GM23248 (cell line): ENCODE data around the gene WDR75. TPM values are rescaled to one million over a fixed set of nuclear protein-coding genes. Genes with fewer than 3 reads are reported as not detected.

ENCODE experiments used
- DNase-seq: peaks from one replicate; pipeline ENCODE4 v3.0.0-alpha.2; 2015
- H2AFZ ChIP-seq: fragments of 200-600 bp; sonication (generic); 2 replicates; pipeline ENCODE4 v1.6.1; 2016; ENCODE audit warnings: antibody characterized with exemption
- H3F3A ChIP-seq: fragments of 200-600 bp; sonication (generic); 2 replicates; pipeline ENCODE4 v1.6.1; 2016; ENCODE audit warnings: mild to moderate bottlenecking, antibody characterized with exemption, mixed run types; ENCODE audit not compliant: insufficient read depth
- H3K27ac ChIP-seq: fragments of 200-600 bp; sonication (generic); 2 replicates; pipeline ENCODE4 v1.5.1; 2016; ENCODE audit warnings: mild to moderate bottlenecking
- H3K27me3 ChIP-seq: fragments of 200-600 bp; sonication (generic); replicated peaks from 2 replicates; pipeline ENCODE4 v1.6.1; 2016; ENCODE audit warnings: mild to moderate bottlenecking; ENCODE audit not compliant: insufficient read depth
- H3K36me3 ChIP-seq: fragments of 200-600 bp; sonication (generic); 2 replicates; pipeline ENCODE4 v1.6.1; 2016; ENCODE audit warnings: low read depth, mild to moderate bottlenecking
- H3K4me1 ChIP-seq: fragments of 200-600 bp; sonication (generic); 2 replicates; pipeline ENCODE4 v1.6.1; 2016; ENCODE audit warnings: mild to moderate bottlenecking; ENCODE audit not compliant: insufficient read depth
- H3K4me2 ChIP-seq: fragments of 200-600 bp; sonication (generic); one replicate; pipeline ENCODE4 v1.6.1; 2016; ENCODE audit warnings: mild to moderate bottlenecking; ENCODE audit not compliant: unreplicated experiment
- H3K4me3 ChIP-seq: fragments of 200-600 bp; sonication (generic); 2 replicates; pipeline ENCODE4 v1.5.1; 2016; ENCODE audit warnings: mild to moderate bottlenecking
- H3K79me2 ChIP-seq: fragments of 200-600 bp; sonication (generic); 2 replicates; pipeline ENCODE4 v1.6.1; 2016; ENCODE audit warnings: mild to moderate bottlenecking; ENCODE audit not compliant: insufficient read depth
- H3K9ac ChIP-seq: fragments of 200-600 bp; sonication (generic); 2 replicates; pipeline ENCODE4 v1.6.1; 2016; ENCODE audit warnings: mild to moderate bottlenecking
- H3K9me2 ChIP-seq: fragments of 200-600 bp; sonication (generic); 2 replicates; pipeline ENCODE4 v1.6.1; 2016; ENCODE audit warnings: mixed run types, mild to moderate bottlenecking, moderate library complexity; ENCODE audit not compliant: insufficient read depth
- H3K9me3 ChIP-seq: fragments of 200-600 bp; sonication (generic); one replicate; pipeline ENCODE4 v1.6.1; 2017; ENCODE audit warnings: low read depth
- H4K20me1 ChIP-seq: fragments of 200-600 bp; sonication (generic); 2 replicates; pipeline ENCODE4 v1.6.0; 2016; ENCODE audit not compliant: insufficient read depth
- EZH2 ChIP-seq: fragments of 200-600 bp; sonication (generic); IDR thresholded peaks from 2 replicates; pipeline ENCODE4 v1.6.1; 2018; ENCODE audit warnings: antibody characterized with exemption, mild to moderate bottlenecking; ENCODE audit not compliant: insufficient read depth, poor library complexity, severe bottlenecking
- EZH2phosphoT487 ChIP-seq: fragments of 200-600 bp; sonication (generic); IDR thresholded peaks from 2 replicates; pipeline ENCODE4 v1.6.1; 2018; ENCODE audit warnings: antibody characterized with exemption, moderate library complexity, mild to moderate bottlenecking, low read depth; ENCODE audit not compliant: insufficient read depth
- WGBS, 2 experiments: methylation state at CpG; one replicate each; pipeline ENCODE4 v1.1.6; 2015 to 2017; ENCODE audit warnings: low lambda C conversion rate in 2 of 2, low coverage in 1 of 2; ENCODE audit errors: missing lambda C conversion rate in 2 of 2; 5-methylcytosine and 5-hydroxymethylcytosine counted together
- in situ Hi-C: fragments of 300-500 bp; cut with MboI; formaldehyde crosslinking; loops from 2 replicates; pipeline ENCODE4 v1.15.0; 2020
- polyA plus RNA-seq: library from polyadenylated mRNA; unstranded; fragments of >200 nt; fragmentation: Nextera tagmentation; extraction: Ambion mirVana; gene quantifications from 2 replicates; pipeline ENCODE4 v1.2.1, GENCODE V29; 2016
- total RNA-seq: library from RNA; depleted of rRNA; stranded (reverse); fragments of >200 nt; shearing (Covaris generic); gene quantifications from 2 replicates; pipeline ENCODE4 v1.2.3, GENCODE V29; 2014

Gene WDR75
- total and polyA plus RNA-seq, 2 experiments from 2014 or later, result 25.8 to 44.1 TPM

DNA sequence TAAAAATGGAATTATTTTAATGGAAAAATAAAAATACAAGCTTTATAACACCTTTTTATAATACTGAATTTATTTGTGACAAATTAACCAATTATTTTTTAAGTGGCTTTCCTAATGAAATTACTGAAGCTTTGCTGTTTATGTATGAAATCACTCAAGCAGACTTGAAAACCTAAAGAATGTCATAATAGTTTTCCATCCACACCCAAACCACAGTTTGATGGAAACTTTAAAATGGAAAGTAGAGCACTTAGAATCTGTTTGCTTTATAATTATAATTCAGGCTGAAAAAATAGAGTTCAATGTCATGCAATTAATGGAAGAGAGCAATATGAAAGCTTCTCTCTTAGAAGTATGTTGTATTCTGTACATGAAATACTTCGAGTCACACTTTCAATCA, 31.6 kb upstream of the WDR75 start:
- H3K27me3 ChIP-seq, result no peaks in the 10 kb centered on the region
- in situ Hi-C loops, result loop anchor here (25.0 kb wide), 1 partner anchor 872 kb away; no protein-coding TSS in a partner anchor
- no peaks in the 10 kb centered on the region for H3K9me3 ChIP-seq
- no peak for DNase-seq
- H3K9me2 ChIP-seq, result no peaks in the 10 kb centered on the region
- H3K4me1 ChIP-seq, result peaks cover 49% of the 10 kb centered on the region
- no peaks in the 10 kb centered on the region for H4K20me1 ChIP-seq
- no peak overlapping the region for H3K27ac ChIP-seq
- 0 out of 2 replicates have a peak overlapping the region, but pooled peaks have one; percentile 13 for H2AFZ ChIP-seq
- H3K4me2 ChIP-seq, result peak overlapping the region; percentile 17
- peaks cover 35% of the 10 kb centered on the region for H3F3A ChIP-seq
- no peak overlapping the region for H3K9ac ChIP-seq
- WGBS, 2 experiments, result 97 to 98% methylated on average over 1 of the region's 1 CpG
- no peak overlapping the region for H3K4me3 ChIP-seq
- TF ChIP-seq EZH2phosphoT487 (no peak), EZH2 (no peak)
- H3K36me3 ChIP-seq, result no peaks in the 10 kb centered on the region
- no peaks in the 10 kb centered on the region for H3K79me2 ChIP-seq

DNA sequence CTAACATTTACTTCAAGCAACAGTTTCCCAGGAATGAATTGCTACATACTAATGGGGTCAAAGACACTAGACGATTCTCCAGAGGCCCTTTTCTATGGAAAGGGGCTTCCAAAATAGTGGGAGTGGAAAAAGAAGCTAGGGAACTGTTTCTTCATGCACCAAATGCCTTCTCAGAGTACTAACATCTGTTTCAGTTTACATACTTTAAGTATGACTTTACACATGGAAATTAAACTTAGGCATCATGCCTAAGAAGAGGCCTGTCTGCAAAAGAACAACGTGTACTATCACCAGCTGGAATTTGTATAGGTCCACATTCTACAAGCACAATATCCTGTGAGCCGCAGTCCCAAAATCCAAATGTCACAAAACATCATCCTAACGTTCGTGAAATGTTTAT, 29.4 kb upstream of the WDR75 start:
- H3F3A ChIP-seq, result peaks cover 28% of the 10 kb centered on the region
- H3K4me2 ChIP-seq, result peak overlapping the region; percentile 77
- peak overlapping the region; percentile 76 for H3K27ac ChIP-seq
- H4K20me1 ChIP-seq, result no peaks in the 10 kb centered on the region
- no peaks in the 10 kb centered on the region for H3K36me3 ChIP-seq
- H3K9ac ChIP-seq, result peak overlapping the region; percentile 57
- 0 out of 2 replicates have a peak overlapping the region, but pooled peaks have one; percentile 7 for H2AFZ ChIP-seq
- in situ Hi-C loops, result loop anchor here (25.0 kb wide), 1 partner anchor 875 kb away; no protein-coding TSS in a partner anchor
- no peaks in the 10 kb centered on the region for H3K27me3 ChIP-seq
- no peaks in the 10 kb centered on the region for H3K79me2 ChIP-seq
- TF ChIP-seq EZH2phosphoT487 (no peak), EZH2 (no peak)
- no peaks in the 10 kb centered on the region for H3K9me2 ChIP-seq
- DNase-seq, result peak; percentile 91
- peak overlapping the region; percentile 52 for H3K4me3 ChIP-seq
- 0 to 2% methylated on average over 5 of the region's 5 CpGs for WGBS, 2 experiments
- H3K4me1 ChIP-seq, result peaks cover 44% of the 10 kb centered on the region
- no peaks in the 10 kb centered on the region for H3K9me3 ChIP-seq

DNA sequence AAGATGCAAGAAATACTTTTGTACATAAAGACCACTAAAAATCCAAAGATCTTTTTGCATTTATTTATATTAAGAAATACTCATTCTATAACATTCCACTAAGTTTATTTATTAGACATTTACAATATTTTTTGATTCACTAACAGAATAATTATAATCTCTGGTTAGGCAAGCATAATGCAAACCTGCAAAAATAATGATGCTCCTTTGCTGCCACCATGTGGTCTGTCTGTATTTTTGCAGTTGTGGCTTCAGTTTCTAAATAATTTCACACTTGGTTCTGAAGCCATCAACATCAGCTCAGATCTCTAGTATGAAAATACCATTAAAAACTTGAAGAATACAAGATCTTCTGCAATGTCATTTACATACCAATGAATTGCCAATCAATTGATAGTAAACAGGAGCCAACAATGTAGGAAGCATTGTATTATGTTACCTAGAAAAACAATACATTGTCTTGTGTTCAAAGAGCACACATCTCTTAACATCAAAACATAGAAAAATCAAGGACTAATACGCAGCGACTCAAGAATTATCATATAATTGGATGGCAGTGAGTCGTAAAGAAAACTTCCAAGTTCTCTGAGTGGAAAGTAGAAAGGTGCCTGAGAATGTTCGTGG, 28.8 kb upstream of the WDR75 start:
- Histone ChIP-seq H3K4me3 (peak overlapping the region; percentile 52), H3K9me2 (no peaks in the 10 kb centered on the region), H3K36me3 (no peaks in the 10 kb centered on the region), H3K27me3 (no peaks in the 10 kb centered on the region), H3K9me3 (no peaks in the 10 kb centered on the region), H3K27ac (peak overlapping the region; percentile 76), H3K4me2 (peak overlapping the region; percentile 77), H3K9ac (peak overlapping the region; percentile 57), H2AFZ (peak overlapping the region; percentile 61), H3F3A (peaks cover 23% of the 10 kb centered on the region), H4K20me1 (no peaks in the 10 kb centered on the region), H3K79me2 (no peaks in the 10 kb centered on the region), H3K4me1 (peaks cover 39% of the 10 kb centered on the region)
- TF ChIP-seq EZH2 (no peak), EZH2phosphoT487 (no peak)
- WGBS, 2 experiments, result 25 to 31% methylated on average over 4 of the region's 4 CpGs
- in situ Hi-C loops, result loop anchor here (25.0 kb wide), 1 partner anchor 875 kb away; no protein-coding TSS in a partner anchor
- DNase-seq, result peak; percentile 65

DNA sequence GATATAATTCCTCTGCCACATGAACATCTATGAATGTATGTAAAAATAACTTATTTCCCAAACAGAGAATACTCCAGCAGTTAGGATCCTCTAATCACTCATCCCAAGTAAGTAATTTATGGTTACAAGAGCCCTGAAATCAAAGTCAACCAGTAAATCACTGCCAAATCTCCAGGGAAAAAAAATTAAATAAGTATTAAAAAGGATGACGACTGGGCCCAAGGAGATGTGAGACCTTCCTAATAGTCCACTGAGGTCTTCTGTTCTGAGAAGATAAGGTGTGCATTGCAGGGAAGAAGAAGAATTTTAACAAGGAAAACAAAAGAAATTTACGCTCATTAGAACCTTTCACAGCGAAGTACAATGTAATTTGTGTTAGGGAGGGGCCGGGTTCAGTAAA, 28.0 kb upstream of the WDR75 start:
- H3K36me3 ChIP-seq, result no peaks in the 10 kb centered on the region
- H3K4me1 ChIP-seq, result peaks cover 31% of the 10 kb centered on the region
- no peaks in the 10 kb centered on the region for H3K9me3 ChIP-seq
- no peaks in the 10 kb centered on the region for H3K27me3 ChIP-seq
- H4K20me1 ChIP-seq, result no peaks in the 10 kb centered on the region
- DNase-seq, result no peak
- TF ChIP-seq EZH2, result no peak
- TF ChIP-seq EZH2phosphoT487, result no peak
- no peak overlapping the region for H3K4me3 ChIP-seq
- no peak overlapping the region for H3K27ac ChIP-seq
- H2AFZ ChIP-seq, result no peak overlapping the region
- H3K4me2 ChIP-seq, result no peak overlapping the region
- H3K9ac ChIP-seq, result no peak overlapping the region
- no peaks in the 10 kb centered on the region for H3K9me2 ChIP-seq
- peaks cover 15% of the 10 kb centered on the region for H3F3A ChIP-seq
- in situ Hi-C loops, result loop anchor here (25.0 kb wide), 1 partner anchor 876 kb away; no protein-coding TSS in a partner anchor
- WGBS, 2 experiments, result 76 to 83% methylated on average over 4 of the region's 4 CpGs
- no peaks in the 10 kb centered on the region for H3K79me2 ChIP-seq
